AG04449 (cell line): Measurements from ENCODE around the gene MEG3.

ENCODE experiments used
- CTCF ChIA-PET: fragments of 350-600 bp; formaldehyde crosslinking; extraction: SDS; loops from one replicate; lab custom pipeline; 2021; ENCODE audit warnings: antibody characterized with exemption; lab: Yijun Ruan, JAX
- POLR2A ChIA-PET: fragments of 400-600, 350-600 bp; formaldehyde crosslinking; extraction: SDS; loops from one replicate; lab custom pipeline; 2020; ENCODE audit warnings: antibody characterized with exemption, inconsistent platforms; lab: Yijun Ruan, JAX
- DNase-seq: peaks from one replicate; pipeline ENCODE4 v3.0.0-alpha.2; 2010; ENCODE audit warnings: low read depth, low spot score
- H3K4me3 ChIP-seq: 2 replicates; pipeline ENCODE4 v1.5.1; 2011; ENCODE audit warnings: low read depth, mild to moderate bottlenecking, control low read depth, low read length
- TF ChIP-seq, protein P1 (sequence below): IDR thresholded peaks from one replicate; pipeline ENCODE4 v1.5.1; 2011; ENCODE audit warnings: mild to moderate bottlenecking, moderate library complexity, low read length, control low read depth, inconsistent platforms; ENCODE audit not compliant: insufficient read depth; ENCODE audit errors: missing control alignments

MEG3 gene

DNA sequence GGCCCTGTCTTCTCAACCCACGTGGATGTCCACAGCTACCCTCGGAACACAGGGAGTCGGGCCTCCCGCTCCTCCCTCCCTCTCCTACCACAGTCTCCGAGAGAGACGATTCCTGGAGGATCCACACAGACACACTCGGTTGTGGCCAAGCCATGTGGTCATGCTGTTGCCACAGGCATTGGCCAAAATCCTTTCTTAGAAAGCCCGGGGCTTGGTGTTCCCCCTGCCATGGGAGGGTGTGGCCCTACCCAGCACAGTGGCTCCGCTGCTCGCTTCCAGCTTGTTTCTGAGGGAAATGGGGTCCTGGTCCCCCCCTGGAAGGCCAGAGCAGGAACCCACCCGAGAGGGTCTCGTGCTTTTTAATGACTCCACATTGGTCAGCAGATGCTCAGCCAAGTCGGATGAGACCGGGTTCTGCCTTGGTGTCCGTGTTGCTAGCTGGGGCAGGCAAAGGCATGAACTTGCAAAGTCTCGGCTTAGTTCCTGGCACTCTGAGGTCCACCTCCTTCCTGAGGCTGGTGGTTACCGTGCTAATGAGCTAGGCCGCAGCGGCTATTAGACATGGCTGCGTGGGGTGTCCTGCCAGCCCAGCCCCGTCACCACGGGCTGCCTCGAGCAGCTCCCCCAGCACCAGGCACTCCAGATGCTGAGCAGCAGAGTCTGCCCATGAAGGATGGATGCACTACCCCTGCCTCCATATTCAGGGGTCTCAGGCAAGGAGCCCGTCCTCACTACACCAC is 46.8 kb upstream of the MEG3 start:
- CTCF ChIA-PET, result no interaction called here
- H3K4me3 ChIP-seq, result no peak overlapping the region
- POLR2A ChIA-PET, result no interaction called here
- DNase-seq, result no peak
- TF ChIP-seq, protein P1, sequence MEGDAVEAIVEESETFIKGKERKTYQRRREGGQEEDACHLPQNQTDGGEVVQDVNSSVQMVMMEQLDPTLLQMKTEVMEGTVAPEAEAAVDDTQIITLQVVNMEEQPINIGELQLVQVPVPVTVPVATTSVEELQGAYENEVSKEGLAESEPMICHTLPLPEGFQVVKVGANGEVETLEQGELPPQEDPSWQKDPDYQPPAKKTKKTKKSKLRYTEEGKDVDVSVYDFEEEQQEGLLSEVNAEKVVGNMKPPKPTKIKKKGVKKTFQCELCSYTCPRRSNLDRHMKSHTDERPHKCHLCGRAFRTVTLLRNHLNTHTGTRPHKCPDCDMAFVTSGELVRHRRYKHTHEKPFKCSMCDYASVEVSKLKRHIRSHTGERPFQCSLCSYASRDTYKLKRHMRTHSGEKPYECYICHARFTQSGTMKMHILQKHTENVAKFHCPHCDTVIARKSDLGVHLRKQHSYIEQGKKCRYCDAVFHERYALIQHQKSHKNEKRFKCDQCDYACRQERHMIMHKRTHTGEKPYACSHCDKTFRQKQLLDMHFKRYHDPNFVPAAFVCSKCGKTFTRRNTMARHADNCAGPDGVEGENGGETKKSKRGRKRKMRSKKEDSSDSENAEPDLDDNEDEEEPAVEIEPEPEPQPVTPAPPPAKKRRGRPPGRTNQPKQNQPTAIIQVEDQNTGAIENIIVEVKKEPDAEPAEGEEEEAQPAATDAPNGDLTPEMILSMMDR, result no peak

DNA sequence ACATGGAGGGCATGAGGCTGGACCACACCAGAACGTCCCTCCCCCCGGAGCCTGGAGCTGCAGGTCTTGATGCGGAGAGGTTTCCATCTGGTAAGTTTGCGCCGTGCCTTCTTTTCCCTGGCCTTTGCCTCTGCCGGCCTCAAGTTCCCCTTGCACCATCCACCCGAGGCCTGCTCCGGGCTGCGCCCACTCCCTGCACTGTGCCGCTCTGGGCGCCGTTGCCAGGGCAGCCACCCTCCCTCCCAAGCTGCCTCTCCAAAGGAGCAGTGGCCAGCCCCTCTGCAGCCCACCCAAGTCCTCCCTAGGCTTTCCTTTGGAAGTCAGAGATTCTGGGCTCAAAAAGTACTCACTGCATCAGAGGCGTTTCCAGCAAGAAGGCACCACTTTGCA is 46.2 kb upstream of the MEG3 start:
- TF ChIP-seq, protein P1, result no peak
- no peak overlapping the region for H3K4me3 ChIP-seq
- no peak for DNase-seq
- POLR2A ChIA-PET, result no interaction called here
- CTCF ChIA-PET, result no interaction called here

GRCh38 chr14:100780246-100780645 is 45.7 kb upstream of the MEG3 start:
- ChIA-PET CTCF (no interaction called here), POLR2A (no interaction called here)
- no peak overlapping the region for H3K4me3 ChIP-seq
- TF ChIP-seq, protein P1, result no peak
- no peak for DNase-seq

GRCh38 chr14:100780646-100781355 is 45.1 kb upstream of the MEG3 start:
- no peak overlapping the region for H3K4me3 ChIP-seq
- ChIA-PET POLR2A (no interaction called here), CTCF (no interaction called here)
- TF ChIP-seq, protein P1, result no peak
- DNase-seq, result no peak

DNA sequence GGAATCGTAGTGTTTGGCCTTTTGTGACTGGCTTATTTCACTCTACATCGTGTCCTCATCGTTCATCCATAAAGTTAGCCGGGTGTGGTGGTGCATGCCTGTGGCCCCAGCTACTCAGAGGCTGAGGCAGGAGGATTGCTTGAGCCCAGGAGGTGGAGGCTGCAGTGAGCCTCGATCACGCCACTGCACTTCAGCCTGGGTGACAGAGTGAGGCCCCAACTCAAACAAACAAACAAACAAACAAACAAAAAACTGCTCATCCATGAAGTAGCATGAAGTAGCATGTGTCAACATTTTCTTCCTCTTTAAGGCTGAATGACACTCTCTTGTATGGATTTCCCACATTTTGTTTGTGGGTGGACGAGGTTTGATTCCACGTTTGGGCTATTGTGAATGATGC is 44.0 kb upstream of the MEG3 start:
- CTCF ChIA-PET, result no interaction called here
- POLR2A ChIA-PET, result no interaction called here
- no peak overlapping the region for H3K4me3 ChIP-seq
- TF ChIP-seq, protein P1, result no peak
- no peak for DNase-seq

DNA sequence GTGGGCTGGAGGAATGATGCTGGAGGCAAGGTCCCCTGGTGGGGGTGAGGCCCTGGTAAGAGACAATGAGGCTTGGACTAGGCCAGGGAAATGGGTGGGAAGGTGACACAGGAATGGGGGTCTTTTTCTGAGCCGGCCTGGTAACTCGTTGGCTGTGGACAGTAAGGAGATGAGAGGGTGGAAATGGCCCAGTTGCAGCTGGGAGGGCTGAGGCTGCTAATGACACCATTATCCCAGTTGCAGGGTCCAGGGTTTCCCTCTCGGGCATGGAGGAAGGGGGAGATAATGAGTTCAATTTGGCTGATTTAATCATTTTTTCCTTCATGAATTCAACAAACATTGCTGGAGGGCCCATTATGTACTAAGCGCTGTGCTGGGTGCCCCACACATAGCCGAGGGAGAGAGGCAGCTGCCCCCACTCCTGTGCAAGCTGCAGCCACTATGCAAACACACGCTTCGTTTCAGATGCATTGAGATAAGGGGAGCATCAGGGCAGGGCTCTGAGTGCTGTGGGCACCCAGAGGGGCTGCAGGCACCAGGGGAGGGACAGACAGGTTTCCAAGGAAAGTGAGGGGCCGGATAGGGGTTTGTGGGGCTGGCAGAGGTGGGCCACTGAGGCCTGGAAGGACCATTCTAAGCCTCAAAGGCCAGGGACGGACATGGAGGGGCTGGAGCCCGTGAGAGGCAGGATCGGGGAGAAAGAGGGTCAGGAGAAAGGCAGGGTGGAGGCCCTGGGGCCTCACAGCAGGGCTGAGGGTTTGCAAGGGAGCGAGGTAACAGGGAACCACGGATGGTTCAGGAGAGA is 43.2 kb upstream of the MEG3 start:
- POLR2A ChIA-PET, result no interaction called here

More for the DNA sequence above, 43.2 kb upstream of the MEG3 start:
- no peak for DNase-seq
- TF ChIP-seq, protein P1, result no peak
- CTCF ChIA-PET, result no interaction called here
- H3K4me3 ChIP-seq, result no peak overlapping the region
